Fibroblast of skin of scalp (primary cell): Measurements from ENCODE around the gene TASOR2.
A peak's percentile ranks its signal among the peaks of the same experiment; 100 is the strongest.

ENCODE experiments used
- DNase-seq: peaks from one replicate; pipeline ENCODE4 v3.0.0-alpha.2; 2013

The TASOR2 gene

GRCh38 chr10:5684971-5685763 lies 529 bp downstream of the TASOR2 start:
- peak; percentile 75 for DNase-seq

- no peak for DNase-seq
Measured at GRCh38 chr10:5685764-5686240, 1.2 kb downstream of the TASOR2 start.

- DNase-seq, result no peak
Measured at GRCh38 chr10:5688587-5688986, 3.9 kb downstream of the TASOR2 start.

GRCh38 chr10:5691786-5692185 lies 7.1 kb downstream of the TASOR2 start:
- DNase-seq, result no peak

- peak; percentile 33 for DNase-seq
Measured at GRCh38 chr10:5692461-5693358, 8.1 kb downstream of the TASOR2 start.

GRCh38 chr10:5694573-5694972 lies 9.9 kb downstream of the TASOR2 start:
- DNase-seq, result no peak

GRCh38 chr10:5697342-5697741 lies 12.7 kb downstream of the TASOR2 start:
- DNase-seq, result no peak

GRCh38 chr10:5698062-5698461 lies 13.4 kb downstream of the TASOR2 start:
- no peak for DNase-seq

- no peak for DNase-seq
Measured at GRCh38 chr10:5708356-5708755, 23.7 kb downstream of the TASOR2 start.

- no peak for DNase-seq
Measured at GRCh38 chr10:5709865-5710264, 25.2 kb downstream of the TASOR2 start.

- no peak for DNase-seq
Measured at GRCh38 chr10:5710859-5711258, 26.2 kb downstream of the TASOR2 start.

GRCh38 chr10:5711642-5712041 lies 27.0 kb downstream of the TASOR2 start:
- no peak for DNase-seq

GRCh38 chr10:5719546-5719945 lies 34.9 kb downstream of the TASOR2 start:
- no peak for DNase-seq

GRCh38 chr10:5720182-5720581 lies 35.5 kb downstream of the TASOR2 start:
- DNase-seq, result no peak

GRCh38 chr10:5723692-5724091 lies 39.1 kb downstream of the TASOR2 start:
- no peak for DNase-seq

- no peak for DNase-seq
Measured at GRCh38 chr10:5730766-5731165, 46.1 kb downstream of the TASOR2 start.

- no peak for DNase-seq
Measured at GRCh38 chr10:5731559-5731958, 46.9 kb downstream of the TASOR2 start.

- DNase-seq, result no peak
Measured at GRCh38 chr10:5732141-5732540, 47.5 kb downstream of the TASOR2 start.
